ENCODE measurements around the gene TBXT.

TBXT gene

GRCh38 chr6:166119116-166119911 lies 48.3 kb downstream of the TBXT start:
- no peak for TF ChIP-seq CTCF (IDR thresholded peaks at IDR 0.05; ENCODE audit: low read depth, low read length)
- no peak overlapping the region for H3K4me3 ChIP-seq (replicated peaks in 1 of 2; ENCODE audit: low read depth in 2 of 2, low read length in 2 of 2)
- DNase-seq (ENCODE audit: low read depth in 2 of 2), result no peak

GRCh38 chr6:166115609-166116008 lies 52.0 kb downstream of the TBXT start:
- no peak overlapping the region for H3K4me3 ChIP-seq (replicated peaks in 1 of 2; ENCODE audit: low read depth in 2 of 2, low read length in 2 of 2)

GRCh38 chr6:166112580-166112979 lies 55.1 kb downstream of the TBXT start:
- DNase-seq (ENCODE audit: low read depth in 2 of 2), result peak; percentile 68 to 92

More at GRCh38 chr6:166115609-166116008, 52.0 kb downstream of the TBXT start:
- no peak for DNase-seq (ENCODE audit: low read depth in 2 of 2)
- no peak for TF ChIP-seq CTCF (IDR thresholded peaks at IDR 0.05; ENCODE audit: low read depth, low read length)

GRCh38 chr6:166109608-166110007 lies 58.0 kb downstream of the TBXT start:
- TF ChIP-seq CTCF (IDR thresholded peaks at IDR 0.05; ENCODE audit: low read depth, low read length), result no peak
- H3K4me3 ChIP-seq (replicated peaks in 1 of 2; ENCODE audit: low read depth in 2 of 2, low read length in 2 of 2), result no peak overlapping the region
- no peak for DNase-seq (ENCODE audit: low read depth in 2 of 2)

More at GRCh38 chr6:166112580-166112979, 55.1 kb downstream of the TBXT start:
- H3K4me3 ChIP-seq (replicated peaks in 1 of 2; ENCODE audit: low read depth in 2 of 2, low read length in 2 of 2), result no peak overlapping the region
- TF ChIP-seq CTCF (IDR thresholded peaks at IDR 0.05; ENCODE audit: low read depth, low read length), result no peak
